GM18502 (cell line): ENCODE measurements around the gene PCDH9.
"Not testable (repeated sequence)": the region's sequence is repeated elsewhere in the genome, so short reads cannot be mapped to it uniquely, and the experiment has no call there.

Experiments
- ATAC-seq: cut with Tn5 transposase; IDR thresholded peaks from one replicate; pipeline ENCODE4 v1.9.1; 2021; ENCODE audit warnings: mild to moderate bottlenecking; ENCODE audit not compliant: unreplicated experiment, poor library complexity

Gene PCDH9

DNA sequence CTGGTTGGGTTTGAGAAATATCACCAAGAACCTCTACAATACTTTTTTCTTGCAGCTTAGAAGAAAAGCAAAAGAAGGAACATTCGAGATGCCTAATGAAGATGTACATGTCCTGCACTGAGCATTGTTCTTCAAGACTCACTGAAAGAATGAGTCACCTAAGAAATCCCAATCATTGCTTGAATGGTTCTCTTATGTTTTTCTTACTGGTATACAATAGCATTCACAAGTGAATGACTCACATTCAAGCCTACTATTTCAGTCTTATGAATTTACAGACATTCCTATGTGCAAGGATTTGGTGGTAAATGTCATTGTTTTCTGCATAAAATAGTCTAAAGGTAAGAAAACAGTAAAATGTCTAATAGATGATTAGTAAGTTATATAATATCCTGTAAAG is 594.6 kb downstream of the PCDH9 start:
- no peak for ATAC-seq

DNA sequence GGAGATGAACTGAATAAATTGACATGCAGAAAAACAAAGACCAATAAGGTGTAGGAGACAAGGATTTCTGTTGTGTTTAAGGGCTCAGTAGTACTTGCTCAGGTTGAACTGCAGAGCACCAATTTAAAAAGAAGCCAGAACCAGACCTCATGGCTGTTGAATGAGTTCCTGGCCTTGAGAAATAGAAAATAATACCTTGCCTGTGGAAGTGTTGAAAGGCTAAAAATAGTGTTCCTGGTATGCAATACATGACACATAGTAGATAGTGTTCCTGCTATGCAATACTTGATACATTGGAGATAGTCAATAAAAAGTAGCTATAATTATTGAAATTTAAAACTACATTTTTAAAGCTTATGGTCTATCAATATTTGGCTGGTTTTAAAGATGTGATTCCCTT is 595.8 kb downstream of the PCDH9 start:
- ATAC-seq: no peak

DNA sequence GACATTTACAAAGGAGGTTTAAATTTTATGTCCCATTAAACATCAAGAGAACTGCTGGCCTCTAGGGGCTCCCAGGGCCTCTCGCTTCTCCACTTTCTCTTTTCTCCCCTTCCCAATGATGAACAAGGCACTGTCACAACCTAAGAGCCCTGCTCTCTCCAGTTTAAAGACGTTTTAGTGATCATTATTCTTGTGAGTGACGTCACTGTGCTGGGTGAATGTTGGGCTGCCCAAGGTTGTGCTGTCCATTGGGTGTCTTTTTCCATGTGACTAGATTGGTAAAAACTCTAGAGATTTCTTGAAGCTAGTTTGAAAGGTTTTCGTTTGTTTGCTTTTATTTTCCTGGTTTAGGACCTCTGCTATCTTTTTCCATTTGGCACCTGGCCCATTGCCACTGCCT is 602.6 kb downstream of the PCDH9 start:
- ATAC-seq: no peak

DNA sequence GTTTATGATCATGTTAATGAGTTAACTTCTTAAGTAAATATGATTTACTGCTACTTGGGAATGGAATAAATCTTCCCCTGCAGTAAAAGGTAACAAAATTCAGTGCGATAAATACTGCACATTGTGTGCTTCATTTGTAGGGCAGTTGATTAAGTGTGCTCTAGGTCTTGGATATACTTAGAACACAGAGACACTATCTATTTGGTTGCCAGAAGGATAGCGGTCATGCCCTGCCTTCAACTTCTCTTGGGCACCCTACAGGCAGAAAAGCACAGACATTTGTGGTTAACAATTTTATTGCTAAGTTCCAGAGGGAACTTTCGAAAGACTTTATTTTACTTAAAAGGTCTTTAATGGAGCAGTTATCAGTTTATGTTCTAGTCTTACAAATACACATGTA is 605.8 kb downstream of the PCDH9 start:
- ATAC-seq: no peak

DNA sequence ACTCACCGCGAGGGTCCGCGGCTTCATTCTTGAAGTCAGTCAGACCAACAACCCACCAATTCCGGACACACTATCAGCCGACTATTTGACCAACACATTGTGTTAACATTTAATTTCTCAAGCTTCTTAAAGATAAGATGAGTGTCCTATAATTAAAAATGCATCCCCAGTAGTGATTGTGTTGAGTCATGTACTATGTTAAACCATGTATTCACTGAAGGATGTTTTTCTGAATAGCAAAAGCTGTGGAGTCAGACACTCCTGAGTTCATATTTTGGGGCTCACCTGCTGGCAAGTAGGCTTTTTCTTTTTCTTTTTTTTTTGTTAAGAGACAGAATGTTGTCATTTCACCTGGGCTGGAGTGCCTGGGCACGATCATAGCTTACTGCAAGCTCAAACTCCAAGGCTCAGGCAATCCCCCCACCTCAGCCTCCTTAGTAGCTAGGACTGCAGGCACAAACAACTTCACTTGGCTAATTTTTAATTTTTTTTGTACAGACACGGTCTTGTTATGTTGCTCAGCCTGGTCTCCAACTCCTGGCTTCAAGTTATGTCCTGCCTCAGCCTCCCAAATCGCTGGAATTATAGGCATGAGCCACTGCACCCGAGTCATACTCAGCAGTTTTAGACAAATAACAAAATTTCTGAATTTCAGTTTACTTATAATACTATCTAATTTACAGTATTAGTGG is 606.9 kb downstream of the PCDH9 start:
- no peak for ATAC-seq

DNA sequence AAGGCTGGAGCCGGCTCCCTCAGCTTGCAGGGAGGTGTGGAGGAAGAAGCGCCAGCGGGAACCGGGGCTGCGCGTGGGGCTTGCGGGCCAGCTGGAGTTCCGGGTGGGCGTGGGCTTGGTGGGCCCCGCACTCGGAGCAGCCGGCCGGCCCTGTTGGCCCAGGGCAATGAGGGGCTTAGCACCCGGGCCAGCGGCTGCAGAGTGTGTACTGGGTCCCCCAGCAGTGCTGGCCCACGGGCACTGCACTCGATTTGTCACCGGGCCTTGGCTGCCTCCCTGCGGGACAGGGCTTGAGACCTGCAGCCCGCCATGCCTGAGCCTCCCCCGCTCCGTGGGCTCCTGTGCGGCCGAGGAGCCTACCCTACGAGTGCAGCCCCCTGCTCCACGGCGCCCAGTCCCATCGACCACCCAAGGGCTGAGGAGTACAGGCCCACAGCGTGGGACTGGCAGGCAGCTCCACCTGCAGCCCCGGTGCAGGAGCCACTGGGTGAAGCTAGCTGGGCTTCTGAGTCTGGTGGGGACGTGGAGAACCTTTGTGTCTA is 608.2 kb downstream of the PCDH9 start:
- not testable (repeated sequence) for ATAC-seq

DNA sequence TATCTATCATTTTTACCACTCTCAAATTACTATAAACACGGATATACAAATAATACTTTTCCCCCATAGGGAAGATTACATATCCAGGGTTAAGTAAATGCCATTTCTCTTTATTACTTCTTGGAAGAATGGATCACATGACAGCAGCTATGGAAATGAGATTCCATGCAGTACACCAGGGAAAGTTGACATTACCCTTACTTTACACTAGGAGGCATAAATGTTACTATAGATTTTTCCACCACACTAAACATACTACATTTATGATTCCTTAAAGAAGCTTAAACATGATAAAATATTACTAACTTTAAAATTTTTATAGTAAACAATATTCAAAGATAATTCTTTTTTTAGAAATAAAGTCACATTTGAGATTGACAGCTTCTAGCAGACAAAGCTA is 611.4 kb downstream of the PCDH9 start:
- no peak for ATAC-seq

DNA sequence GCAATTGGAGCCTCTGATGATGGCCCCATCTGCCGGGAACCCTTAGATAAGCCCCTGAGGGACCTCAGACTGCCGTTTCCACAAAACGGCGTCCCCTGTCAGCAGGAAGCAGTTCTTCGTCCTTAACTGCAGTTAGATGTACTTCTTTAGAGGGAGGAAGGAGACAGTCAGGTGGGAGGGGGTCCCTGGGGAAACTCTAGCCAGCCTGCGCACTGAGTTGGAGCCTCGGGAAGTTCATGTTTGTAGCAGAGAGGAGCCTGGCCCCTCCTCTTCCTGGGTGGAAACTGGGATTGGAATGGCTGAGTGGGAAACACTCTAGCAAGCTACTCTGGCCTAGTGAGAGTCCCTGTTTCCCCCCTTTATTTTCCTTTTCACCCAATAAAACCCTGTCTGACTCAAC is 612.4 kb downstream of the PCDH9 start:
- no peak for ATAC-seq

DNA sequence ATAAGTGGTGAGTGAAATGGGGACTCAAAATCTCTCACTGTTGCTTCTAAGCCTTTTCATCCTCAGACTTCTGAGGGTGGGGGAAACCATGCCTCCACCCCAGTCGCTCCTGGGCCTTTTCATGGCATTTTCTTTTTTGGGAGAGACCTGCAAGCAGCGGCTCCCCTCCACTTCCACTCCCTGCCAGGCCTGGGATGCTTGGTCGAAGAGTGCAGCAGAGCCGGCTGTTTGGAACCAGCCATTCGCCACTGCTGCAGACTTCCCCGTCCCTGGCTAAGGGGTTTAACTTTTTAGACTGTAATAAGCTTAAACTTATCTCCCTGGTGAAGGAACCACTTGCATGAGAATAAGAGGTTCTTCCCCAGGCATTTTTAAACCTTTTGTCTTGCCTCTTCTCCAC is 617.2 kb downstream of the PCDH9 start:
- ATAC-seq: no peak

DNA sequence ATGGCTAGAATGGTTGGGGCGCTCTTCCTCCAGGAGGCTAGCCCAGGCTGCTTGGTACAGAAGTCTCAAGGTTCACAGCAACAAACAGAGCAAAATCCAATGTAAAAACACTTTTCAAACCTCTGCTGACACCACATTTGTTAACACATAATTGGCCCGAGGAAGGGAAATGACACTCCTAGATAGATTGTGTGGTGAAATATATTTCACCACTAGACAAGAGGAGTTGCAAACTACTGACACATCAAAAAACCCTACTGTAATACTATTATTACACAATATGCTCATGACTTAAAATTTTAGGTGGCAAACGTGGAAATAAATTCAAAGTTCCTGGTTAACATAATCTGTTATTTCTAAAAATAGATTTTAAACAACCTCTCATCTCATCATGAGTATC is 643.6 kb downstream of the PCDH9 start:
- no peak for ATAC-seq

DNA sequence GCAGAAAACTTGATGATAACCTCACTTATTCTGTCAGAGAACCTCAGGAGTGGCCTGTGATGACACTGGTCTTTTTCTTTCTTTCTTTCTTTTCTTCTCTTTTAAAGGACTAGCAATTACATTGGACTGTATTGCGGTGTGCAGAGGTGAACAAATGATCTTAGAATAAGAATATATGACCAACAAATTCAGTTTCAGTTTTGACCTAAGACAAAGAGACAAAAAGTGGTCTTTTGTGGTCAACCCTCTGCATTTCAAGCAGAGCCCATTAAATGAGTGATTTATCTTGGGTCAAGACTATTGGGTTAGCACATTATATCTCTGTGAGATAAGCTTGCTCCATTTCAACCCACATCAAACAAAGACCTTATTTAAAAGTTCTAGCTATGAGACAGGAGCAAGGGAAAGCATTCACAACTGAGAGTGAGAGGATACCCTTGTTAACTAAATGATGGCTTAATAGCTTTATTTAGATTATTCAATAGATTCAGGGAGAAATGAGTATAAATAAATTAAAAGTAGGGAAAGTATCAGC is 644.4 kb downstream of the PCDH9 start:
- ATAC-seq: no peak

DNA sequence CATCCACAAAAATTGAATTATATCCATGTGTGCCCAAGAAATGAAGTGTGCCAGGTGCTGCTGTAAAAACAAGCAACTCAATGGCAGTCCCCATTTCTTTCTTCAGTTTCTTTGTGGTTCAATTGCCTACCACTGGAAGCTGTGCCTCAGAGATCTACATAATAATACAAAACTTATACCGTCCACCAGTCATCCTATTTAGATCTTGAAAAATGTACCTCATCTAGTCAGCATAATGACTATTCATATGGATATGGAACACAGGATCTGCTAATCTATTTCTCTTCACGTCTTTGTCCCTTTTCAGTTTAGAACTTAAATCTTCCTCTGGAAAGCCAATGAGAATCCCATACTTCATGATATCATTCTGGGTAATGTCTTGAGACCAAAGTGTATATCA is 648.5 kb downstream of the PCDH9 start:
- no peak for ATAC-seq

DNA sequence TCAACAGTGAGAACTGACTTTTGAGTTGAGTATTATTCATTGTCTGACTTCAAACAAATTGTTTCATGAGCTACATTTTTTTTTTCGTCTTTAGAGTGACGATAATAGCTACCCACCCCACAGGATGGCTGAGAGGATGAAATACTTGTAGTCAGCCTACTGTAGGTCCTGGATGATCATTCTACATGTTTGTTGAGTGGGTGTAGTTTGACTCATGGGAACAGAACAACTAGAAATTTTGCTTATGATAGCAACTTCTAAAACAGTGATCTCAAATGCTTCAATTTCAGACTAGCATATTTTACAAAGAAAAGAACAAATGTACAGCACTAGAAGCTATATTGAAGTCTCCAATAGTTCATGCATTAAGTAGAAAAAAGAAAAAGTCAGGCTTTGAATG is 651.8 kb downstream of the PCDH9 start:
- no peak for ATAC-seq

DNA sequence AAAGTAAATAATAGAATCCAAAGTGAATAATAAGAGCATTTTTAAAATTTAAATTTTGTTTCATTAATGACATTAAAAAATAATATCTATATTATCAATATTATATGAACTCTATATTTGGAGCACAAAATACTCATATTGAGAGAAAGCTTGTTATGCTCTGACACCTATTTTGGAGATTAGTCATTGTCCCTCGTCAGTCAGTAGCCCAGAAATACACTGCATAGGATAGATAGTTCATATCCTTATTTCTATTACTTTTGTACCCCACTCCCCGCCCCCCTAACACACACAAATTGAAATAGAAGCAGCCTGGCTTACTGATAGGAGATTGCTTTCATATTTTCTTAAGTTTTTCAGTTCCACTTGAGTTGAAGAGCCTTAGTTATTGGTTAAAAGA is 652.8 kb downstream of the PCDH9 start:
- no peak for ATAC-seq

DNA sequence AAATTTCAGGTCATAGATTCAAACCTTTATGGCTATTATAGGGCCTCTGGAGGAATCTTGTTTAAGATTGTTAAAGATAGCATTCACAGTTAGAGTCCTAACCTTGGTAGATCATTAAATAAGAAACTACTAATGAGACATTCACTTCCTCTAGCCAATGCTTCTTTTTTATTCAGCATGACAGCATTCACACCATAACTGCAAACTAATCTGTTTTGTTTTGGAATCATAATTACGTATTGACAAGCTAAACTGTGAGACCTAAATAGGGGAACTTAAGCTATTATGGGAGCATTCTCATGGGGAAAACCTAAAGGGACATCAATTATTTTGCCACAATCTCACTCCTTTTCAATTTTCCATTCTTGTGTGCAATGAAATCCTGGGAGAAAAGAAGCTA is 653.8 kb downstream of the PCDH9 start:
- ATAC-seq: no peak

DNA sequence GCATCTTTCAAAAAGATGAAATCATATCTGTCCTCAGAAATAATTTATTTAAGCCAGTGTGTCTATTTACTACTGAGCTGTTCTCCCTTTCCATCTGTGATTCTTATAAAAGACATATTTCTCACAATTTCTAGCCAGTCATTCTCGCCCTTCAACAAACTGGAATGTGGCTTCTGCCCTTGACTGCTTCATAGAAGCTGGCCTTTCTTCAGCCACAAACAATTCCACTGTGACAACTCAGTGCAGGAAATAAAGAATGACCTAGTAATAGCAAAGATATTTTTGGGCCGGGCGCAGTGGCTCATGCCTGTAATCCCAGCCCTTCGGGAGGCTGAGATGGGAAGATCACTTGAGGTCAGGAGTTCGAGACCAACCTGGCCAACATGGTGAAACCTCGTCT is 655.5 kb downstream of the PCDH9 start:
- ATAC-seq: no peak

DNA sequence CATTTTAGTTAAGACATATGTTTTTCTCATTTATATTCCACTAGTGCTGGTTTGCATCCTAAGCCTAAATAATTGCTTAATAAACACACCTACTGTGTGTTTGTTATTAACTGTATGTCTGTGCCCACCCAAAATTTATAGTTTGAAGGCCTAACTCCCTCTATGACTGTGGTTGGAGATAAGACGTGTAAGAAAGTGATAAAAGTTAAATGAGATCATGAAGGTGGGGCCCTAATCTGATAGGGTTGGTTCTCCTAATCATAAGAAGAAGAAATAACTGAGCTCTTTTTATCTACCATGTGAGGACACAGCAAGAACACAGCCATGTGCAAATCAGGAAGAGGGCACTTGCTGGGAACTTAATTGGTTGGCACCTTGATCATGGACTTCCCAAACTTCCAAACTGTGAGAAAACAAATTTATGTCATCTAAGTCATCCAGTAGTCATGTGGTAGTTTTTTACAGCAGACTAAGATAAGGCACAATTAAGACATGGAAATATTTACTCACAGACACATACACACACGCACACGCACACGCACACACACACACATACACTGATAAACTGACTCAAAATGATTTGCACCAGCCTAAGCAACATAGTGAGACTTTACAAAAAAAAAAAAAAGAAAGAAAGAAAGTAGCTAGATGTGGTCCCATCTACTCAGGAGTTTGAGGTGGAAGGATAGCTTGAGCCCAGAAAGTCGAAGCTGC is 662.1 kb downstream of the PCDH9 start:
- ATAC-seq: no peak

DNA sequence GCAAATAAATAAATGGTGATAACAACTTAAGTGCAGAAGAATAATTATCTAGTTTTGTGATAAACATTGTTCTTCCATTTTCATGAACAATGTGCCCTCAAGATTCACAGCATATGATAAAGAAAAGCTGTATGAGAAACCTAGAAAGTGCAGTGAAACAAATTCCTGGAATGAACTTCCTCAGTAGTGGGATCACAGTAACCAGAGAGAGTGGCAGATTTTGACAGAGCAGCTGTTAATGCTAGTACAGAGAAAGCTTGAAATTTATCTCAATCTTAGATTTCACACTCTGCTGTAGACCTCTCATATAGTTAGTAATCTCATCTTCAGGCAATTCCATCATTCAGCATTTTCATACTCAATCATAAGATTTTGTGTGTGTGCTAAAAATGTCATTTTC is 664.9 kb downstream of the PCDH9 start:
- no peak for ATAC-seq

DNA sequence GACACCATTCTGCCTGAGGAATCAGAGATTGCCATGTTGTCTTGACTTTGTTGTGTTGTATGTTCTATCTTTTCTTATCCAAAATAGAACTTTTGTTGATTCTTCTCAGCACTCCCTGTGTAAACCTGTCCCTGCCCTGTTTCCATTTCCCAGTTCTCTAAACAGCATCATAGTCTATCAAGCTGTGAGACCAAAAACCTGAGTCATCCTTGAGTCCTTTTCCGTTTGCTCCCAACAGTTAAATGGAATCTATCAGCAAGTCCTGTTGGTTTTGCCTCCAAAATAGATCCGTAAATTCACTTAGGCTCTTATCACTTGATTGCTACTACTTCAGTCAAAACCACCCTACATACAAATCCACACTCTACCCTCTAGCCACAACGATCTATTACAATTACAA is 667.1 kb downstream of the PCDH9 start:
- ATAC-seq: no peak

DNA sequence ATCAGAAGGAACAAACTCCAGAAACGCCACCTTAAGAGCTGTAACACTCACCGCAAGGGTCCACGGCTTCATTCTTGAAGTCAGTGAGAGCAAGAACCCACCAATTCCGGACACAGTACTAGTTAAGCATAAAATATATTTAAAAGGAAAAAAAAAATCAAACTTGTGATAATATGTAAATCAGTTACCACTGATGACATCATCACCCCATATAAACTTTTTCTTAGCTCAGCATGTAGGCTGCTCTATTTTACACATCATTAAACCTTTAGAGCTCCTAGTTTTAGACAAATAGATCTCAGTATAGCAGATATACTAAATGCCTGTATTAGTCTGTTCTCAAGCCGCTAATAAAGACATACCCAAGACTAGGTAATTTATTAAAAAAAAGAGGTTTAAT is 668.1 kb downstream of the PCDH9 start:
- ATAC-seq: no peak

DNA sequence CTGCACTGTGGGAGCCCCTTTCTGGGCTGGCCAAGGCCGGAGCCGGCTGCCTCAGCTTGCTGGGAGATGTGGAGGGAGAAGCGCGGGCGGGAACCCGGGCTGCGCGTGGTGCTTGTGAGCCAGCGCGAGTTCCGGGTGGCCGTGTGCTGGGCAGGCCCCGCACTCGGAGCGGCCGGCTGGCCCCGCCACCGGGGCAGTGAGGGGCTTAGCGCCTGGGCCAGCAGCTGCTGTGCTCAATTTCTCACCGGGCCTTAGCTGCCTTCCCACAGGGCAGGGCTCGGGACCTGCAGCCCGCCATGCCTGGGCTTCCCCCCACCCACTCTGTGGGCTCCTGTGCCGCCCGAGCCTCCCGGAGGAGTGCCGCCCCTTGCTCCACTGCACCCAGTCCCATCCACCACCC is 669.1 kb downstream of the PCDH9 start:
- no peak for ATAC-seq

DNA sequence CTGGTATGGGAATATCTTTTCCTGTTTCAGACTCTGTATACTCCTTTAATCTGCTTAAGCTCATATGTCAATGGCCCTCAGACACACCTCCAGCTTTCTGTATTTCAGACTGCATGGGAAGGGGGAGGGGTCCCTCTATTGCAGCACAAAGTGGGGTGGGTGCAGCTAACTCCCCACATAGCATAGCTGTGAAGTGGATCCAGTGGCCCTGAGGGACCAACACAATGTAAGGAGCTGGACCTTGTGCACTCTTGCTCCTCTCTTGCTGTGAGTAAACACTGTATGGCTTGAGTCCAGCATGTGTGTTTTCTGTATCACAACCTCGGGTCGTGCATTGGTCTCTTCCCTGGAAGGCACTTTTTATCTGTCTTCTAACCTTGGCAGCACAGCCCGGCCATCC is 669.9 kb downstream of the PCDH9 start:
- ATAC-seq: no peak
